ENCODE measurements around the gene LIMCH1.

Gene LIMCH1

DNA sequence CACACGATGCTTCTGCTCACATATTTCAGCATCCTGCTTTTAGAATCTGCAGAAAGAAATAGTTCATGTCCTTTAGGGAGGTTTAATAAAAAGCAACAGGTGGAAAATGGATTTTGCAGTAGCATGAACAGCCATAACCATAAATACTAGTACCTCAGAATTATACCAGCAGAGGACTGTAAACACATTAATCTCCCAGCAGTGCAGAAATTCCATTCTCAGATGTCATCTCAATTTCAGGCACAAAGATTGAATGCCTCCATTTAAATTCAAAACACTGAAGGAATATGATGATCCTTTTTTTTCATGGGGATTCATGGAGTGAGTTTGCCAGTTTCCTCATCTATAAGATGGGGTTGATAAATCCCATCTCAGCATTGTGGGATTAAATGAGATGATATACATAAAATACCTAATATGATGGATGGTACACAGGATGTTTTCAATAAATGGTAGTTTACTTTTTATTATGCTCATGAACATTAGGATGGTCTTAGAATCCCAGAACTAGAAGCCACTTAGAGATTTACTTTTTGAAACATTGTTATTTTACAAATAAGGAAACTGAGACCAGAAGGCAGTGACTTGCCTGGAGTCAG, 566 bp upstream of the LIMCH1 start:
- Mint-ChIP-seq H3K36me3 (ENCODE audit: low read depth) (no peaks in the 10 kb centered on the region), H3K27ac (no peak overlapping the region), H3K4me3 (no peak overlapping the region), H3K9me3 (no peaks in the 10 kb centered on the region), H3K4me1 (ENCODE audit: low read depth) (peaks cover 20% of the 10 kb centered on the region), H3K27me3 (peaks cover 14% of the 10 kb centered on the region)
- intact Hi-C loops (cut with micrococcal nuclease), result no loop called here

DNA sequence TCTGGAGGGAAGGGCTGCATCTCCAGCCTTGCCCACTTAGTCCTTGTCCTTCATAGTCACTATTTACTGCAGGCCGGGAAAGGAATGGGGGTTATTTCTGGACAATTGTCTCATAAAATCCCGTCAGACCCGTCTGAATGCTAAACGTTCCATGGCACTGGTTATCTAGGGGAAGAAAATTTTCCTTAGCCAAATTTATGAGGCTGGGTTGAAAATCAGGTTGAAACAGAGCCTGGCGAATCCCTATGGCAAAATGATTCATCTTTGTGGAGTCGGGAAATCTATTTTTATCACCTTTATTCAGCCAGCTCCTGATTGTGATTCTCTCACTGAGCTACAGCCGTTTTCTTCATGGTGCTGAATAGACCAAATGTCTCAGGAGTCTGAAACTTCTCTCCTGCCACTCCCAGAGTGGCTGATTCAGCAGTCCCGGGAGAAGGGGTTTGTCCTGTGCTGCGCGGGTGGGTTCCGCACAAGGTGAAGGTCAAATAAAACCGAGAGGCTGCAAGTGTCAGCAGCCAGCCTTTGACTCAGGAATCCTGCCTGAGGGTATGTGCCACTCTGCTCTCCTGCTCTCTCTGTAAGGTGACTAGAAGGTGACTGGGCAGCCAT, 1.0 kb downstream of the LIMCH1 start:
- intact Hi-C loops (cut with micrococcal nuclease), result no loop called here
- H3K36me3 Mint-ChIP-seq (ENCODE audit: low read depth), result no peaks in the 10 kb centered on the region
- H3K4me3 Mint-ChIP-seq, result no peak overlapping the region
- peaks cover 5% of the 10 kb centered on the region for H3K4me1 Mint-ChIP-seq (ENCODE audit: low read depth)
- H3K9me3 Mint-ChIP-seq, result no peaks in the 10 kb centered on the region
- peaks cover 14% of the 10 kb centered on the region for H3K27me3 Mint-ChIP-seq
- H3K27ac Mint-ChIP-seq, result no peak overlapping the region

DNA sequence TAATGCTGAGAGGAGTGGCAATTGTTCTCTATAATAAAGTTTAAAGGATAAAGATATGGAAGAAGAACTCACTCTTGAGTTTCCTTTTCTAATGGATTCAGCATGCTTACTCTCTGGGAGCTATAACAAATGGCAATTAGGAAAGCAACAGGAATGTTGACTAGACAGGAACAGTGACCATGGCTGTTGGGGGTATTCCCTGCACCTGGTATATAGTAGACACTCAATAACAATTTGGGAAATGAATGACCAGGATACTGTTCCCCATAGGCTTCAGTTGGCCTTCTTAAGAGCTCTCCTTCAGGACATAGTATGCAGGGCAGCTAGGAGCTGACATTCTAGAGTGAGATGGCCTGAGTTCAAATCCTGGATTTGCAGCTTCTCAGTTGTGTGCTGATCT, 1.8 kb downstream of the LIMCH1 start:
- no peak overlapping the region for H3K27ac Mint-ChIP-seq
- intact Hi-C loops (cut with micrococcal nuclease), result no loop called here
- H3K4me3 Mint-ChIP-seq, result no peak overlapping the region
- H3K4me1 Mint-ChIP-seq (ENCODE audit: low read depth), result peaks cover 5% of the 10 kb centered on the region
- H3K27me3 Mint-ChIP-seq, result peaks cover 14% of the 10 kb centered on the region
- no peaks in the 10 kb centered on the region for H3K36me3 Mint-ChIP-seq (ENCODE audit: low read depth)
- H3K9me3 Mint-ChIP-seq, result no peaks in the 10 kb centered on the region

DNA sequence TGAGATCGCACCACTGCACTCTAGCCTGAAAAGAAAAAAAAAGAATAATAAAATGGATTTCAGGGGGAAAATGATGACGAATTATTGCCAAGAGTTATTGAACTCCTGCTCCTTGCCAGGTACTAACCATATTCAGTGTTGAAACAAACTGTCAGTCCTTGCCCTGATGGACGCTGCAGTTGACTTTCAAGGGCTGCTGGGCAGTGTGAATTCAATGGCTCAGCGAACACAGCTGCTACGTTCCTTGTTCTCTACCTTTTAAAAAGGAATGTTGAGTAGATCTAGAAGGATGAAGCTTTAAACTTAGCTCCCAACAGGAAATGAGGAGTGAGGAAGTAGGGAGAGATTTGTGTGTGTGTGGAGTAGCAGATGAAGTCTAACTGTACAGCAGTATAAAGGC, 2.7 kb downstream of the LIMCH1 start:
- Mint-ChIP-seq H3K4me1 (ENCODE audit: low read depth) (peaks cover 5% of the 10 kb centered on the region), H3K36me3 (ENCODE audit: low read depth) (no peaks in the 10 kb centered on the region), H3K9me3 (no peaks in the 10 kb centered on the region), H3K27me3 (peaks cover 15% of the 10 kb centered on the region), H3K4me3 (no peak overlapping the region), H3K27ac (no peak overlapping the region)
- intact Hi-C loops (cut with micrococcal nuclease), result no loop called here

DNA sequence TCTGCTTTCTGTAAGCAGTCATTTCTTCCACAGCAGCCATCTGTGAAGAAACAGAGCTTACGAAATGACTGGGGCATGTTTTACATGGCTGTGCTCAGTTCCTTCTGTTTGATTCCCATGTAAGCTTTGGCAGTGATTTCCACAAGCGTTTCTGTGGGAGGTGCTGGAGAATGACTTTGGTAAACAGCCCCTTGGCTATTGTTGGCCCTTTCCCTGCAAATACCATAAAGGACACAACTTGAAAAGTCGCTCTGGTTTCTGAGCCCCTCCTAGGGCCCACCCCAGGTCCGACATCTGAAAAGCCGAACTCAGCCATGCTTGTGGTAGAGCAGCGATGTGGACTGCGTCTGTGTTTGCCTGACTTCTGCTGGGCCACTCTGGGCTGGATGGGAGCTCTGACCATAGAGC, 3.7 kb downstream of the LIMCH1 start:
- H3K9me3 Mint-ChIP-seq, result no peaks in the 10 kb centered on the region
- peaks cover 10% of the 10 kb centered on the region for H3K27me3 Mint-ChIP-seq
- H3K4me3 Mint-ChIP-seq, result no peak overlapping the region

DNA sequence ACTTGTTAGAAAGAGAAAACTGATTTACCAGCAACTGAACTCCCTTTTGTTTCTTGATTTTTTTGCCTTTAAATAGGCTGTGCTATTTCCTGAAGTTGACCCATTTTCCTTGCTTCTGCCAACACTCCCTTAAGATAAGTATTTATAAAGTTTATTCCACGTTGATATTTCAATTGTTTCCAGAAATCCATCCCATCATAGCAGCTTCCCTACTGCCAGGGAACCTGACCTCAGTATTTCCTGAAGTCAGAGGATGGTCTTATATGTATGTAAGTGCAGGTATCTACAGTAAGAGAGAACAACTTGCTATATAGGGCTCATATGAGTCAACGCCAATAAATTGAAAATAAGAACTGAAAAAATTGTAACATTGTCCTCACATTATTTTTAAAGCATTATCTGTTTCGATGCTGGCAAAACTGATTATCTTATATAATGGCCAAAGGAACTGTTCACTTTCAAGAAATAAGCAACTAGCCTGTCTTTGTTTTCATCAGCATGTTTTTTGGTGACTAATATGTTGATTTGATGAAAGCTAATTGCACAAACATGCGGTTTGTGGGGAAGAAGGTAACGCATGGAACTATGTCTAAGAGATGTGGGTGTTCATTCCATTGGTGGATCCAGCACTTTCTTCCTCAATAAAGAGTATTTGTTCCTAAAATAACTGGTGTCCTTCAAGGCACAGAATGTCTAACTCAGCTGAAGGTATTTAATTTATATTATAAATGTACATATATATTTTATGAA, 4.7 kb downstream of the LIMCH1 start:
- H3K27ac Mint-ChIP-seq, result no peak overlapping the region
- intact Hi-C loops (cut with micrococcal nuclease), result no loop called here
- H3K4me1 Mint-ChIP-seq (ENCODE audit: low read depth), result peaks cover 5% of the 10 kb centered on the region
- H3K27me3 Mint-ChIP-seq, result peaks cover 10% of the 10 kb centered on the region
- H3K4me3 Mint-ChIP-seq, result no peak overlapping the region
- no peaks in the 10 kb centered on the region for H3K9me3 Mint-ChIP-seq
- H3K36me3 Mint-ChIP-seq (ENCODE audit: low read depth), result no peaks in the 10 kb centered on the region

More for the DNA sequence above, 3.7 kb downstream of the LIMCH1 start:
- Mint-ChIP-seq H3K4me1 (ENCODE audit: low read depth) (peaks cover 5% of the 10 kb centered on the region), H3K36me3 (ENCODE audit: low read depth) (no peaks in the 10 kb centered on the region), H3K27ac (no peak overlapping the region)
- intact Hi-C loops (cut with micrococcal nuclease), result no loop called here

DNA sequence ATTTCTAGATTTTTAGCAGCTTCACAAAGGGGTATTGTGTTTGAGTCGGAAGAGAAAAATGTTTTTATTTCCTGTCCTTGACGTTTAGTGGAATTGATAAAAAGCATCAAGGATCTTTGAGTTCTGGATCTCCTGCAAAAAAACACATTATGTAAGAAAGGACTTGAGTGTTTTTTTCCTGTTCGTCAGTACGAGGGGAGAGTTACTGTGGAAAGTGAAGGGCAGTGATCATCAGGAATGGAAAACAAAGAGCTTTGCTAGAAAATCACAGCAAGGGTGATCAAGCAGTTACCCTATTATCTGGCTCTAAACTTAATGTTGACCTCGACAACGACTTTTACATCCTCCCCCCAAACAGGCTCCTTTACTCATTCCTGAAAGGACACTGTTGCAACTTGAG, 7.3 kb downstream of the LIMCH1 start:
- Mint-ChIP-seq H3K27ac (no peak overlapping the region), H3K4me1 (ENCODE audit: low read depth) (no peaks in the 10 kb centered on the region), H3K36me3 (ENCODE audit: low read depth) (no peaks in the 10 kb centered on the region), H3K27me3 (peaks cover 5% of the 10 kb centered on the region), H3K9me3 (no peaks in the 10 kb centered on the region), H3K4me3 (no peak overlapping the region)
- intact Hi-C loops (cut with micrococcal nuclease), result no loop called here

DNA sequence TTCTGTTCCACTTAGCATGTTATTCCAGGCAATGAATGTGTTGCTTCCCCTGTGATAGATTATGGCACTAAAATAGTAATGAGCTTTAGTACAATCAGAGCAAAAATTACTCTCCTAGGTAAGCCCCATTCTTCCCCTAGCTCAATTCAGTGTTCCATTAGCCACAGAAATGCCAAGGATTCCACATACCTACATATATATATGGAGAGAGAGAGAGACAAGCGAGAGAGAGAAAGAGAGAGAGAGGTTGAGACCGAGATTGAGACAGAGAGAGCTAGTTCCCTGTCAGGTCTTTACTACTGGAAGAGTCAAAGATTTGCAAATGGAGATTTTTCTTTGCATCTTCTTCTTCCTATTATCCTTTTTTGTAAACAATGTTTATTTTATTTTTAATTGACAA, 8.7 kb downstream of the LIMCH1 start:
- Mint-ChIP-seq H3K9me3 (no peaks in the 10 kb centered on the region), H3K27ac (no peak overlapping the region), H3K4me1 (ENCODE audit: low read depth) (no peaks in the 10 kb centered on the region), H3K4me3 (no peak overlapping the region), H3K36me3 (ENCODE audit: low read depth) (no peaks in the 10 kb centered on the region), H3K27me3 (peaks cover 1% of the 10 kb centered on the region)
- intact Hi-C loops (cut with micrococcal nuclease), result no loop called here

DNA sequence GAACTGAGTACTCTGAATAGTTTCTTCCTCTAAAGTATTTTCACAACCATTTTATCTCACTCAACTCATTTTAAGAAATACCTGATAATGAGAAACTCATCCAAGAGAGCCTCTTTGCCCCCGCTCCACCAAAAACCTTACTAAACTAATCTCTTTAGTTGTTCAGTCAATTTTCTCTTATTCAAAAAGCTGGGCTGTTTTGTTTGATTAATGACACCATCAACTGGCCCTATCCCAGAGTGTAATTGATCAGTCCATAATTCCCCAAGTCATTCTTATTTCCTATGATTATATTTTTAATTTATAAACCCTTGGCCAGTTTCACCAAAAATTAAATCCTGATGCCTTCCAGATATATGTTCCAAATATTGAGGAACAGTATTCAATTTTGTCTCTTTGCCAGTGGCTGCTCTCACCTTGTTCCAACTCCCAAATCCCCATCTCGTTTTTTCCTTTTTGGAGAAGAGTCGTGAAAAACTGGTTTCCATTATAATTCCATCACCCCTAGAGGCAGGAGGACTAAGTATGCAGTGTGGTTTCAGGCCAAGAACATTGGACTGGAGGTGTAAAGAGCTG, 10.4 kb downstream of the LIMCH1 start:
- Mint-ChIP-seq H3K27ac (no peak overlapping the region), H3K27me3 (peaks cover 1% of the 10 kb centered on the region), H3K36me3 (ENCODE audit: low read depth) (no peaks in the 10 kb centered on the region), H3K4me1 (ENCODE audit: low read depth) (no peaks in the 10 kb centered on the region), H3K9me3 (no peaks in the 10 kb centered on the region), H3K4me3 (no peak overlapping the region)
- intact Hi-C loops (cut with micrococcal nuclease), result no loop called here

DNA sequence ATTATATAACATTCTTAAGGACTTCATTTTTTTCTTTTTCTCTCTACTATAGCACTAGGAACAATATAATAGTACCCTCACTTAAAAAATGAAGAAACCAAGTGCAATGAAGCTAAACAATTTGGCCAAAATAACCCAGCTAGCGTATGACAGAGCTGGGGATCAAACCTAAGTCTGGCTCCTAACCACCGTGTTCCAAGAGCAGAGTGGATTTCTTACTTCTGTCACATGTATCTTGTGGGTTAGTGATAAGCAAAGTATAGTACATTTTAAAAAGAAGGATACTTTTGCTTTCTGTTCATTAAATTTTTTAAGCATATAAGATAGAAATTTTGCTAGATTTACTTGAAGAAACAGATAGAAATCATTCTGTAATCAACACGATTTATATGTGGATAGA, 11.5 kb downstream of the LIMCH1 start:
- no peaks in the 10 kb centered on the region for H3K36me3 Mint-ChIP-seq (ENCODE audit: low read depth)
- peaks cover 1% of the 10 kb centered on the region for H3K27me3 Mint-ChIP-seq
- H3K4me3 Mint-ChIP-seq, result no peak overlapping the region
- H3K27ac Mint-ChIP-seq, result no peak overlapping the region
- intact Hi-C loops (cut with micrococcal nuclease), result no loop called here
- no peaks in the 10 kb centered on the region for H3K4me1 Mint-ChIP-seq (ENCODE audit: low read depth)
- H3K9me3 Mint-ChIP-seq, result no peaks in the 10 kb centered on the region

DNA sequence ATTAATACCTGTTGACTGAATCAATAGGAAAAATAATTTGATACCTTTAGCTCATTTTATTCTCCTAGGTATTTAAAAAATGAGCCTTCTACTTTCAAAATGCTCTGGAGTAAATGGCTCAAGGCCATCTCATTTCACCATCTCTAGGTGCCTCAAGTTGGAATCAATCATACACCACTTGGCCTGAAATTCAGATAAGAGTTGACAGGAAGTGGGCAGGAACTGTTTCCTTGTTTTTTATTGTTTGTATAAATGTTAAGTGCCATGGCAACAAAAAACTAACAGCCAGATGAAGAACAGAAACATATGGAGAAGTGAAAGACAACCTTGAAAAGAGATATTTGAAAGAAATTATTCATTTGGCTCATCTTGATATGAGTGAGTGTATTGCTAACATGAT, 12.4 kb downstream of the LIMCH1 start:
- H3K27me3 Mint-ChIP-seq, result no peaks in the 10 kb centered on the region
- intact Hi-C loops (cut with micrococcal nuclease), result no loop called here
- no peak overlapping the region for H3K27ac Mint-ChIP-seq
- H3K4me3 Mint-ChIP-seq, result no peak overlapping the region
- no peaks in the 10 kb centered on the region for H3K4me1 Mint-ChIP-seq (ENCODE audit: low read depth)
- H3K36me3 Mint-ChIP-seq (ENCODE audit: low read depth), result no peaks in the 10 kb centered on the region
- H3K9me3 Mint-ChIP-seq, result no peaks in the 10 kb centered on the region

DNA sequence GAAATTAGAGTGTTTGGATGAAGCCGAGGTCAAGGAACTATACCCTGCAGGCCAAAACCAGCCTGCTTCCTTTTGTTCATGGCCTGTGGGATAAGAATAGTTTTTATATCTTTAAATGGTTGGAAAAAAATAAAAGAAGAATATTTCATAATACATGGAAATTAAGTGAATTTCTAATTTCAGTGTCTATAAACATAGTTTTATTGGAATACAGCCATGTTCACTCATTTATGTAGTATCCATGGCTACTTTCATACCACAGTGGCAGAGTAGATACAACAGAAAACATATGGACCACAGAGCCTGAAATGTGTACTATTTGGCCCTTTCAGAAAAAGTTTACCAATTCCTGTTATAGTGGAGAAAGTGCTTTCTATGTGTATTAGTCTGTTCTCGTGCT, 13.6 kb downstream of the LIMCH1 start:
- no peak overlapping the region for H3K4me3 Mint-ChIP-seq
- no peaks in the 10 kb centered on the region for H3K9me3 Mint-ChIP-seq

DNA sequence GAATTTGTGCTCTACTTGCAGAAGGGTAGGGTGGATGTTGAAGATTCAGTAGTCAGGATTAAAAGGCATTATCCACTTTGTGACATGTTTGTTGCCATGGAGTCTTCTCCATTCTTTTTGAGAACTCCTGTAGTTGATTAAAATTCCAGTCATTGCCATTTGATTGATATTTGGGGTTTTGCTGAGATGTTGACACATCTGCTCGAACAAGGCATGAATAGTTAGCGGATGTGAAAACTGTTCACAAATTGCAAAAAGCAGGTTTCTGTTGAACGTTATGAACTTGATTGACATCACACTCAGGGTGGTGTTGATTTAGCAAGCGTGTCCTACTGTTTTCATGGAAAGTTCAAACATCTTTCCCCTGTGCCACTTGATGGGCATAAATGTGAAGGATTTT, 16.9 kb downstream of the LIMCH1 start:
- Mint-ChIP-seq H3K4me3 (no peak overlapping the region), H3K36me3 (ENCODE audit: low read depth) (no peaks in the 10 kb centered on the region), H3K4me1 (ENCODE audit: low read depth) (no peaks in the 10 kb centered on the region), H3K27ac (no peak overlapping the region), H3K27me3 (peaks cover 14% of the 10 kb centered on the region), H3K9me3 (no peaks in the 10 kb centered on the region)
- intact Hi-C loops (cut with micrococcal nuclease), result no loop called here

More for the DNA sequence above, 13.6 kb downstream of the LIMCH1 start:
- H3K27ac Mint-ChIP-seq, result no peak overlapping the region
- H3K4me1 Mint-ChIP-seq (ENCODE audit: low read depth), result no peaks in the 10 kb centered on the region
- H3K36me3 Mint-ChIP-seq (ENCODE audit: low read depth), result no peaks in the 10 kb centered on the region
- H3K27me3 Mint-ChIP-seq, result no peaks in the 10 kb centered on the region
- intact Hi-C loops (cut with micrococcal nuclease), result no loop called here

DNA sequence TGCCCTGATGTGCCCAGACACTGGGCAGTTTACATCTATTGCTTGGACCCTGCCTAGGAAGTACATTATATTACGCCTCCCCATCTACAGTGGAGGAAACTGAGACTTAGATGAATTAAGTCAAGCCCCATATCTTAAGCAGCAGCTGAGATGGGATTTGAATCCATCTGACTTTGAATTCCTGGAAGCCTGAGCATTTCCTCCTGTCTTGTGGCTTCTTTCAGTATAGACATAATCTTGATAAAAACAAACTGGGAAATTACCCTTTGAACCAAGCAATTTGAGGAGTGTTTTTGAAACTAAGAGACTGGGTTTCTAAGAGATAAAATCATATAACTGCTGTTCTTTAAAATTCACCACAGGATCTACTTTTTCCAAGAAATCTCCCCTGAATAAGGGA, 18.6 kb downstream of the LIMCH1 start:
- Mint-ChIP-seq H3K4me1 (ENCODE audit: low read depth) (no peaks in the 10 kb centered on the region), H3K9me3 (no peaks in the 10 kb centered on the region), H3K27me3 (peaks cover 17% of the 10 kb centered on the region), H3K4me3 (no peak overlapping the region), H3K36me3 (ENCODE audit: low read depth) (no peaks in the 10 kb centered on the region), H3K27ac (no peak overlapping the region)
- intact Hi-C loops (cut with micrococcal nuclease), result no loop called here
